H9 (cell line): Measurements from ENCODE around the gene TEX2. TPM values are rescaled to one million over a fixed set of nuclear protein-coding genes. Genes with fewer than 3 reads are reported as not detected.

Source experiments
- DNase-seq: peaks from one replicate; pipeline ENCODE4 v3.0.0-alpha.2; 2017
- H2AFZ ChIP-seq: one replicate; pipeline ENCODE4 v1.6.1; 2013; ENCODE audit warnings: mild to moderate bottlenecking, low read length, control low read depth, moderate library complexity
- H2AK5ac ChIP-seq: 2 replicates; pipeline ENCODE4 v1.6.1; 2013; ENCODE audit warnings: low read length, control low read depth, mixed read lengths; ENCODE audit not compliant: insufficient read length
- H2BK120ac ChIP-seq: one replicate; pipeline ENCODE4 v1.6.1; 2013; ENCODE audit warnings: low read depth, mild to moderate bottlenecking, low read length, control low read depth, inconsistent platforms; ENCODE audit not compliant: poor library complexity, severe bottlenecking
- H2BK12ac ChIP-seq: 2 replicates; pipeline ENCODE4 v1.6.1; 2013; ENCODE audit warnings: low read length, control low read depth, mixed read lengths, low read depth; ENCODE audit not compliant: insufficient read length
- H2BK15ac ChIP-seq: 2 replicates; pipeline ENCODE4 v1.6.1; 2013; ENCODE audit warnings: low read depth, low read length, control low read depth
- H2BK20ac ChIP-seq: one replicate; pipeline ENCODE4 v1.6.1; 2013; ENCODE audit warnings: low read depth, mild to moderate bottlenecking, low read length, control low read depth, inconsistent platforms; ENCODE audit not compliant: poor library complexity, severe bottlenecking
- H2BK5ac ChIP-seq: 2 replicates; pipeline ENCODE4 v1.6.1; 2013; ENCODE audit warnings: low read length, control low read depth, mixed read lengths; ENCODE audit not compliant: insufficient read length
- H3K14ac ChIP-seq: 2 replicates; pipeline ENCODE4 v1.6.1; 2013; ENCODE audit warnings: low read length, control low read depth; ENCODE audit not compliant: insufficient read depth
- H3K18ac ChIP-seq: 2 replicates; pipeline ENCODE4 v1.6.1; 2013; ENCODE audit warnings: low read depth, mild to moderate bottlenecking, mixed read lengths, low read length, control low read depth; ENCODE audit not compliant: insufficient read length
- H3K23ac ChIP-seq: 2 replicates; pipeline ENCODE4 v1.6.1; 2013; ENCODE audit warnings: low read length, control low read depth, mixed read lengths, low read depth; ENCODE audit not compliant: insufficient read length
- H3K23me2 ChIP-seq: 2 replicates; pipeline ENCODE4 v1.6.1; 2013; ENCODE audit warnings: low read depth, mild to moderate bottlenecking, mixed read lengths, low read length, control low read depth; ENCODE audit not compliant: insufficient read length, poor library complexity, severe bottlenecking
- H3K27ac ChIP-seq: 2 replicates; pipeline ENCODE4 v1.5.1; 2013; ENCODE audit warnings: low read length, control low read depth, mixed read lengths, low read depth; ENCODE audit not compliant: insufficient read length
- H3K27me3 ChIP-seq: 2 replicates; pipeline ENCODE4 v1.6.1; 2013; ENCODE audit warnings: low read length, control low read depth, inconsistent platforms; ENCODE audit not compliant: insufficient read depth
- H3K4ac ChIP-seq: 2 replicates; pipeline ENCODE4 v1.6.1; 2013; ENCODE audit warnings: low read depth, mild to moderate bottlenecking, control low read depth, inconsistent platforms, low read length, moderate library complexity
- H3K4me1 ChIP-seq: 2 replicates; pipeline ENCODE4 v1.6.1; 2013; ENCODE audit warnings: low read length, control low read depth, inconsistent platforms; ENCODE audit not compliant: insufficient read depth
- H3K4me2 ChIP-seq: 2 replicates; pipeline ENCODE4 v1.6.1; 2013; ENCODE audit warnings: low read length, control low read depth, mixed read lengths; ENCODE audit not compliant: insufficient read length, insufficient read depth
- H3K56ac ChIP-seq: 2 replicates; pipeline ENCODE4 v1.6.1; 2013; ENCODE audit warnings: low read depth, mild to moderate bottlenecking, mixed read lengths, low read length, control low read depth; ENCODE audit not compliant: insufficient read length
- H3K79me1 ChIP-seq: 2 replicates; pipeline ENCODE4 v1.6.1; 2013; ENCODE audit warnings: low read depth, mild to moderate bottlenecking, moderate library complexity, low read length, control low read depth, inconsistent platforms; ENCODE audit not compliant: insufficient read depth, poor library complexity, severe bottlenecking
- H3K79me2 ChIP-seq: 2 replicates; pipeline ENCODE4 v1.6.1; 2013; ENCODE audit warnings: low read length, control low read depth, inconsistent platforms; ENCODE audit not compliant: insufficient read depth
- H3K9ac ChIP-seq: 2 replicates; pipeline ENCODE4 v1.6.1; 2013; ENCODE audit warnings: low read length, control low read depth, mixed read lengths; ENCODE audit not compliant: insufficient read length; ENCODE audit errors: extremely low read depth
- H3K9me3 ChIP-seq: one replicate; pipeline ENCODE4 v1.6.1; 2013; ENCODE audit warnings: low read depth, low read length, inconsistent platforms; ENCODE audit not compliant: control insufficient read depth
- H3T11ph ChIP-seq: one replicate; pipeline ENCODE4 v1.6.1; 2013; ENCODE audit warnings: mild to moderate bottlenecking, low read length, control low read depth, inconsistent platforms
- H4K20me1 ChIP-seq: one replicate; pipeline ENCODE4 v1.6.1; 2013; ENCODE audit not compliant: control insufficient read depth, insufficient read length, insufficient read depth
- H4K5ac ChIP-seq: 2 replicates; pipeline ENCODE4 v1.6.1; 2013; ENCODE audit warnings: low read depth, mild to moderate bottlenecking, mixed read lengths, low read length, control low read depth; ENCODE audit not compliant: insufficient read length
- H4K8ac ChIP-seq: replicated peaks from 2 replicates; pipeline ENCODE4 v1.6.1; 2013; ENCODE audit warnings: low read length, control low read depth, mixed read lengths, low read depth; ENCODE audit not compliant: insufficient read length
- H4K91ac ChIP-seq: 2 replicates; pipeline ENCODE4 v1.6.1; 2013; ENCODE audit warnings: low read depth, mild to moderate bottlenecking, moderate library complexity, mixed read lengths, low read length, control low read depth; ENCODE audit not compliant: insufficient read length
- H3K27ac Mint-ChIP-seq, 3 experiments: 2 replicates in 2 of 3; 3 replicates in 1 of 3; pipeline ENCODE4 v1.8.0; 2020 to 2021; ENCODE audit warnings: mixed read lengths in 3 of 3, mild to moderate bottlenecking in 1 of 3, moderate library complexity in 1 of 3
- H3K27me3 Mint-ChIP-seq: 2 replicates; pipeline ENCODE4 v1.8.0; 2021; ENCODE audit warnings: low read depth, mild to moderate bottlenecking, moderate library complexity, mixed read lengths
- H3K36me3 Mint-ChIP-seq, 3 experiments: 2 replicates in 2 of 3; 3 replicates in 1 of 3; pipeline ENCODE4 v1.8.0; 2020 to 2021; ENCODE audit warnings: low read depth in 3 of 3, mixed read lengths in 3 of 3; ENCODE audit not compliant: insufficient read depth in 1 of 3
- H3K4me1 Mint-ChIP-seq, 2 experiments: 2 replicates each; pipeline ENCODE4 v1.8.0; 2020; ENCODE audit warnings: mixed read lengths in 2 of 2
- H3K4me3 Mint-ChIP-seq, 2 experiments: 2 replicates in 1 of 2; 3 replicates in 1 of 2; pipeline ENCODE4 v1.8.0; 2020 to 2021; ENCODE audit warnings: mild to moderate bottlenecking in 2 of 2, mixed read lengths in 2 of 2, moderate library complexity in 1 of 2
- H3K9me3 Mint-ChIP-seq, 2 experiments: 2 replicates in 1 of 2; 3 replicates in 1 of 2; pipeline ENCODE4 v1.8.0; 2020; ENCODE audit warnings: mild to moderate bottlenecking in 2 of 2, mixed read lengths in 2 of 2, moderate library complexity in 1 of 2
- WGBS: extraction: QIAGEN DNeasy Blood & Tissue Kit; methylation state at CpG from one replicate; pipeline ENCODE4 v1.1.7; 2013; ENCODE audit warnings: missing lambda C conversion rate, low lambda C conversion rate, mixed read lengths; ENCODE audit not compliant: insufficient read length; ENCODE audit errors: extremely low coverage; 5-methylcytosine and 5-hydroxymethylcytosine counted together
- total RNA-seq: library from RNA; stranded (reverse); gene quantifications from 2 replicates; pipeline ENCODE4 v1.2.1, GENCODE V29; 2021
- TF ChIP-seq, protein P1 (sequence below): fragments of 200-600 bp; sonication (generic); conservative IDR thresholded peaks from 3 replicates; pipeline ENCODE4 v1.8.0; 2021; ENCODE audit warnings: antibody characterized with exemption, mild to moderate bottlenecking

The TEX2 gene
- total RNA-seq, 1 experiment from 2014 or later = 12.2 TPM

DNA sequence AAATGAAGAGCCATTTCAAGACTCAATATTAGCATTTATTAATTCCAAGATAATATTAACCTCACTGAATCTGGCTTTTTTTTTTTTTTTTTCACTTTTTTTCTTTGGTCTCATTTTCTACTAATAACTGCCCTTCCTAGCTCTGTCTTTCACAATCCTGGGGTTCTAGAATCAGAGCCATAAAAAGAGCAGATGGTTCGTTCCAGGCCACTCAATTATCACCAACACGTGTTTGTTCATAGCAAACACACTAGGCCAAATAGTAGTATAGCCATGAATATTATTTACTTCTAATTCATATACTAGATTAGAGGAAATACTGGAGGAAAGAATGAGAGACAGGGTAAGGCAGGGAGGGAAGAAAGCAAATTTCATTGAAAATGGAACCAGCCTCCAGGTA, 39.8 kb downstream of the TEX2 start:
- WGBS = no CpG with 5 or more reads among the region's 2 CpGs
- peaks cover 15% of the 10 kb centered on the region in 2 experiments for H3K4me1 Mint-ChIP-seq

More for the DNA sequence above, 39.8 kb downstream of the TEX2 start:
- no peak overlapping the region for H2BK20ac ChIP-seq
- no peaks in the 10 kb centered on the region; a peak in 1 of 7 replicates for H3K36me3 Mint-ChIP-seq
- no peaks in the 10 kb centered on the region for H3K9me3 Mint-ChIP-seq
- DNase-seq = no peak
- H4K91ac ChIP-seq = no peak overlapping the region
- H3K79me2 ChIP-seq = no peaks in the 10 kb centered on the region
- H2BK5ac ChIP-seq = no peak overlapping the region
- TF ChIP-seq, protein P1, sequence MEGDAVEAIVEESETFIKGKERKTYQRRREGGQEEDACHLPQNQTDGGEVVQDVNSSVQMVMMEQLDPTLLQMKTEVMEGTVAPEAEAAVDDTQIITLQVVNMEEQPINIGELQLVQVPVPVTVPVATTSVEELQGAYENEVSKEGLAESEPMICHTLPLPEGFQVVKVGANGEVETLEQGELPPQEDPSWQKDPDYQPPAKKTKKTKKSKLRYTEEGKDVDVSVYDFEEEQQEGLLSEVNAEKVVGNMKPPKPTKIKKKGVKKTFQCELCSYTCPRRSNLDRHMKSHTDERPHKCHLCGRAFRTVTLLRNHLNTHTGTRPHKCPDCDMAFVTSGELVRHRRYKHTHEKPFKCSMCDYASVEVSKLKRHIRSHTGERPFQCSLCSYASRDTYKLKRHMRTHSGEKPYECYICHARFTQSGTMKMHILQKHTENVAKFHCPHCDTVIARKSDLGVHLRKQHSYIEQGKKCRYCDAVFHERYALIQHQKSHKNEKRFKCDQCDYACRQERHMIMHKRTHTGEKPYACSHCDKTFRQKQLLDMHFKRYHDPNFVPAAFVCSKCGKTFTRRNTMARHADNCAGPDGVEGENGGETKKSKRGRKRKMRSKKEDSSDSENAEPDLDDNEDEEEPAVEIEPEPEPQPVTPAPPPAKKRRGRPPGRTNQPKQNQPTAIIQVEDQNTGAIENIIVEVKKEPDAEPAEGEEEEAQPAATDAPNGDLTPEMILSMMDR = no peak
- H3K9ac ChIP-seq = no peak overlapping the region
- no peak overlapping the region for H3K4ac ChIP-seq
- H3K4me1 ChIP-seq = no peaks in the 10 kb centered on the region
- no peak overlapping the region for H3K27ac ChIP-seq
- H2BK120ac ChIP-seq = no peak overlapping the region
- H2BK15ac ChIP-seq = no peak overlapping the region
- H3K23ac ChIP-seq = no peak overlapping the region
- H3T11ph ChIP-seq = no peak overlapping the region
- H3K4me2 ChIP-seq = no peak overlapping the region
- no peak overlapping the region for H2AFZ ChIP-seq
- no peak overlapping the region for H4K5ac ChIP-seq
- no peaks in the 10 kb centered on the region for H3K27me3 Mint-ChIP-seq
- H2AK5ac ChIP-seq = no peak overlapping the region
- no peak overlapping the region for H3K4me3 Mint-ChIP-seq
- H3K79me1 ChIP-seq = peaks cover 3% of the 10 kb centered on the region
- H3K9me3 ChIP-seq = no peaks in the 10 kb centered on the region
- no peak overlapping the region for H3K27ac Mint-ChIP-seq
- no peaks in the 10 kb centered on the region for H3K27me3 ChIP-seq
- no peak overlapping the region for H3K56ac ChIP-seq
- no peak overlapping the region for H4K8ac ChIP-seq
- no peak overlapping the region for H2BK12ac ChIP-seq
- no peak overlapping the region for H3K18ac ChIP-seq
- no peaks in the 10 kb centered on the region for H4K20me1 ChIP-seq
- no peaks in the 10 kb centered on the region for H3K23me2 ChIP-seq
- H3K14ac ChIP-seq = no peak overlapping the region
